ENCODE data around the gene KMT2A. TPM values are rescaled to one million over a fixed set of nuclear protein-coding genes. Genes with fewer than 3 reads are reported as not detected.

Gene KMT2A
- total RNA-seq, 1 experiment from 2014 or later = 62.0 TPM

DNA sequence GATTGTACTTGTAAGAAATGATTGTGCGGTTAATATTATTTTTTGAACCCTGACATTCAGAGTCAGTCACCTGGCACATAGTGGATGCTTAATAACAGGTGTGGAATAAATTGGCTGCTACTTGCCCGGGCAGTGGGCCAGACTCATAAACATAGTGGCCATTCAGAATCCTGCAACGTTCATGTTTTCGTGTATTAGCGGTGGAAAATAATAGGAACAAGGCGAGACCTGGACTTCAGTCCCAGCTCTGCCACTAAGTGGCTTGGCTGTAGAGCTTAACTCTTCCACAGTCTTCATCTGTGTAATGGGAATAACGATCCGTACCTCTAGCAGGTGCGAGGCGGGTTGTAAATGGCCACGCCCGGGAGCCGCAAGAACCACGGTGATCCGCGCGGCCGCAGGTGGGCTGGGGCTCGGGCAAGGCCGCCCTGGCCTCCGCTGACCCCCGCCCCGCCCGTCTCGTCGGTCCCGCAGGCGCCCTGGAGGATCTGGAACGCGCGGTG lies 93.9 kb downstream of the KMT2A start:
- no CpG with 5 or more reads among the region's 31 CpGs for WGBS (ENCODE audit: extremely low coverage, insufficient read length, low lambda C conversion rate)
- H2BK15ac ChIP-seq (ENCODE audit: low read depth, low read length) = no peak overlapping the region
- H3K79me2 ChIP-seq (ENCODE audit: insufficient read depth, low read length) = no peaks in the 10 kb centered on the region
- H3K27ac ChIP-seq (ENCODE audit: insufficient read length, low read depth, low read length) = no peak overlapping the region
- no peaks in the 10 kb centered on the region; the same call in 1 of the 2 replicates for H3K4me1 ChIP-seq (ENCODE audit: insufficient read depth, low read length)
- H3K14ac ChIP-seq (ENCODE audit: insufficient read depth, low read length) = peak overlapping the region; percentile 13; the same call in 1 of the 2 replicates
- H3K4me2 ChIP-seq (ENCODE audit: insufficient read depth, insufficient read length, low read length) = peak overlapping the region; percentile 93
- Mint-ChIP-seq H3K36me3 (ENCODE audit: insufficient read depth in 1 of 3, low read depth in 3 of 3) (peaks cover 0 to 5% (median 4%) of the 10 kb centered on the region in 3 experiments; a peak in 4 of 7 replicates), H3K27ac (no peak overlapping the region), H3K4me3 (peak overlapping the region; percentile 86 to 97), H3K27me3 (ENCODE audit: low read depth) (peaks cover 5% of the 10 kb centered on the region; the same call in 1 of the 2 replicates), H3K4me1 (peaks cover 38% of the 10 kb centered on the region in 2 experiments), H3K9me3 (no peaks in the 10 kb centered on the region)
- no peak overlapping the region for H2BK120ac ChIP-seq (ENCODE audit: low read depth, low read length, poor library complexity, severe bottlenecking)
- H4K5ac ChIP-seq (ENCODE audit: insufficient read length, low read depth, low read length) = no peak overlapping the region
- no peak overlapping the region for H3K4ac ChIP-seq (ENCODE audit: low read depth, low read length)
- H2AK5ac ChIP-seq (ENCODE audit: insufficient read length, low read length) = no peak overlapping the region
- no peak for TF ChIP-seq CTCF (conservative IDR thresholded peaks at IDR 0.05)
- H3K9ac ChIP-seq (ENCODE audit: extremely low read depth, insufficient read length, low read length) = peak overlapping the region; percentile 46
- no peak overlapping the region for H4K91ac ChIP-seq (ENCODE audit: insufficient read length, low read depth, low read length)
- no peak overlapping the region for H4K8ac ChIP-seq (replicated peaks; ENCODE audit: insufficient read length, low read depth, low read length)
- H3K27me3 ChIP-seq (ENCODE audit: insufficient read depth, low read length) = no peaks in the 10 kb centered on the region
- no peak overlapping the region for H3K18ac ChIP-seq (ENCODE audit: insufficient read length, low read depth, low read length)
- H3T11ph ChIP-seq (ENCODE audit: low read length) = no peak overlapping the region
- no peak overlapping the region for H2AFZ ChIP-seq (ENCODE audit: low read length)
- H3K79me1 ChIP-seq (ENCODE audit: insufficient read depth, low read depth, low read length, poor library complexity, severe bottlenecking) = no peaks in the 10 kb centered on the region
- no peaks in the 10 kb centered on the region for H4K20me1 ChIP-seq (ENCODE audit: control insufficient read depth, insufficient read depth, insufficient read length)
- no peak overlapping the region for H2BK5ac ChIP-seq (ENCODE audit: insufficient read length, low read length)
- no peak overlapping the region for H2BK12ac ChIP-seq (ENCODE audit: insufficient read length, low read depth, low read length)
- peaks cover 10% of the 10 kb centered on the region for H3K23me2 ChIP-seq (ENCODE audit: insufficient read length, low read depth, low read length, poor library complexity, severe bottlenecking)
- H3K56ac ChIP-seq (ENCODE audit: insufficient read length, low read depth, low read length) = no peak overlapping the region
- H2BK20ac ChIP-seq (ENCODE audit: low read depth, low read length, poor library complexity, severe bottlenecking) = no peak overlapping the region
- H3K9me3 ChIP-seq (ENCODE audit: control insufficient read depth, low read depth, low read length) = no peaks in the 10 kb centered on the region
- no peak for DNase-seq
- H3K23ac ChIP-seq (ENCODE audit: insufficient read length, low read depth, low read length) = no peak overlapping the region
